ENCODE measurements around the gene TNFRSF9.

Gene TNFRSF9

GRCh38 chr1:7916501-7916830 lies 24.2 kb downstream of the TNFRSF9 start:
- DNase-seq (ENCODE audit: low spot score): no peak

- DNase-seq (ENCODE audit: low spot score): peak; percentile 28
Measured at GRCh38 chr1:7915826-7916500, 24.7 kb downstream of the TNFRSF9 start.

DNA sequence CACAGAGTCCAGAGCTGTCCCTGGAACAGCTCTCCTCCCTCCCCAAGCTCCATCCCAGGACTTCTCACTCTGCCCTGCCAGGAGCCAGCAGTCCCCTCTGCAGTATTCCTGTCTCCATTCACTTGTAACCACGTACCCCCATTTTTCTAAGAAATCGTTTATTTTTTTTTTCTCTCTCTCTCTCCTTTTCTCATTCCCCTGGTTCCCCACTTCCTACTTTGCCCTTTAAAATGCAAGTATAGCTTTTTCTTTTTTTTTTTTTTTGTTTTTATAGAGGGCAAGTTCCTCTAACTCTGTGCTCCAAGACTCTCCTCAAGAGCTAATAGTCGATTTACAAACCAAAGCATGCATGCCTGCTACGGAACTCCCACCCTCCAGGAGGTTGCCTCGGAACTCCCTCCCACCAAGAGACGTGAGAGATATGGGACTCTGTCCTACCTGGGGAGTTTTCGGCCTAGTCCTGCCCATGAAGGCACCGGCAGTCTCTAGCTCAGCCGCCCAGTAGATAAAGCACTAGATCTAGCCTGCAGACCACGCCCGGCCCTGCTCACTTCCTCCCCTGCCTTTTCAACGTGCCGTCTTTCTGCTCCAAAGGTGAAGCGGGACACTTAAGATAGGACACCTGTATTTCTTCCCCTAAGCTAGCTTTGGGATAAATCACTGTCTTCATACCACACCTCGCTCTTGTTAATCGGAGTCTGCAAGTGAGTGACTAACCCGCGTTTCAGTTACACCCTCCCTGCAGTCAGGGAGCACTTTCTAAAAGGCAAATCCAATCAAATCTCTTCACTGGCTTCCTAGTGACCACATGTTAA lies 27.7 kb downstream of the TNFRSF9 start:
- DNase-seq (ENCODE audit: low spot score): no peak

- no peak for DNase-seq (ENCODE audit: low spot score)
Measured at GRCh38 chr1:7912145-7912544, 28.5 kb downstream of the TNFRSF9 start.

DNA sequence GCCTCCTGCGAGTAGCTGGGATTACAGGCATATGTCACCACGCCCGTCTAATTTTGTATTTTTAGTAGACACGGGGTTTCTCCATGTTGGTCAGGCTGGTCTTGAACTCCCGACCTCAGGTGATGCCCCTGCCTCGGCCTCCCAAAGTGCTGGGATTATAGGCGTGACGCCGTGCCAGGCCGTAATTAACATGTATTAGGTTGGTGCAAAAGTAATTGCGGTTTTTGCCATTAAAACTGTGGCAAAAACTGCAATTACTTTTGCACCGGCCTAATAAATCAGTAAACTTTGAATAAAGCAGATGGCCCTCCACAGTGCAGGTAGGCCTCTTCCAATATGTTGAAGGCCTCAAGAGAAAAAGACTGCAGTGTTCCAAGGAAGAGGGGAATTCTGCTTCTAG lies 35.4 kb downstream of the TNFRSF9 start:
- no peak for DNase-seq (ENCODE audit: low spot score)

- DNase-seq (ENCODE audit: low spot score): peak; percentile 67
Measured at GRCh38 chr1:7902478-7903085, 38.1 kb downstream of the TNFRSF9 start.

DNA sequence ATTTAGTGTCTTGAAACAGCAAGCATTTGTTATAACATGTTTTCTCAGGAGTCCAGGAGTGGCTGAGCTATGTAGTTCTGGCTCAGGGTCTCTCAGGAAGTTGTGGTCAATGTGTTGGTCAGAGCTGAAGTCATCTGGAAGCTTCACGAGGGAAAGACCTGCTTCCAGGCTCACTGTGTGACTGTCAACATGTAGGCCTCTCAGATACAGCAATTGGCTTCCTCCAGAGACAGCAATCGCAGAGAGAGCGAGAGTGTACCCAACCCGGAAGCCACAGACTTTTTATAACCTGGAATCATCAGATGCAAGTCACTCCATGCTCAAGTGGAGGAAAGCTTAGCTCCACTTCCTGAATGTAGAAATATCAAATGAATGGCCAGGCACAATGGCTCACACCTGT lies 40.9 kb downstream of the TNFRSF9 start:
- no peak for DNase-seq (ENCODE audit: low spot score)

GRCh38 chr1:7898962-7899361 lies 41.7 kb downstream of the TNFRSF9 start:
- no peak for DNase-seq (ENCODE audit: low spot score)

DNA sequence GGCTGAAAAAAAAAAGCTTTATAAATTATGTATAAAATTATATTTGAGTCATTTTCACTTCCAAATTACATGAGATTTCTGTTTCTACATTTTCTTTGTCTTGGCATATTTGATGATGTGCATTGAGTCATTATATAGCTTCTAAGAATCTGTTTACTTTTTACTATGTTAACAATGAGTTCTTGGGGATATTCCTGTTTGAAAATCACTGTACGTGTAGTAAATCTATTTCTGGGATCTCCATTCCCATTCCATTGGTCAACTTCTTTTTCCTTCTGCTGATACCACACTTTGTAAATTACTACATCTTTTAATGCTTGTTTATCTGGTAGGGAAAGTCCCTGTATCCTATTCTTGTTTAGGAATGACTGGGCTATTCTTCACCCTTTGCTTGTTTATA lies 43.6 kb downstream of the TNFRSF9 start:
- DNase-seq (ENCODE audit: low spot score): no peak

GRCh38 chr1:7893529-7894180 lies 47.0 kb downstream of the TNFRSF9 start:
- no peak for DNase-seq (ENCODE audit: low spot score)

- DNase-seq (ENCODE audit: low spot score): no peak
Measured at GRCh38 chr1:7891804-7892203, 48.8 kb downstream of the TNFRSF9 start.

GRCh38 chr1:7890853-7891252 lies 49.8 kb downstream of the TNFRSF9 start:
- DNase-seq (ENCODE audit: low spot score): no peak

DNA sequence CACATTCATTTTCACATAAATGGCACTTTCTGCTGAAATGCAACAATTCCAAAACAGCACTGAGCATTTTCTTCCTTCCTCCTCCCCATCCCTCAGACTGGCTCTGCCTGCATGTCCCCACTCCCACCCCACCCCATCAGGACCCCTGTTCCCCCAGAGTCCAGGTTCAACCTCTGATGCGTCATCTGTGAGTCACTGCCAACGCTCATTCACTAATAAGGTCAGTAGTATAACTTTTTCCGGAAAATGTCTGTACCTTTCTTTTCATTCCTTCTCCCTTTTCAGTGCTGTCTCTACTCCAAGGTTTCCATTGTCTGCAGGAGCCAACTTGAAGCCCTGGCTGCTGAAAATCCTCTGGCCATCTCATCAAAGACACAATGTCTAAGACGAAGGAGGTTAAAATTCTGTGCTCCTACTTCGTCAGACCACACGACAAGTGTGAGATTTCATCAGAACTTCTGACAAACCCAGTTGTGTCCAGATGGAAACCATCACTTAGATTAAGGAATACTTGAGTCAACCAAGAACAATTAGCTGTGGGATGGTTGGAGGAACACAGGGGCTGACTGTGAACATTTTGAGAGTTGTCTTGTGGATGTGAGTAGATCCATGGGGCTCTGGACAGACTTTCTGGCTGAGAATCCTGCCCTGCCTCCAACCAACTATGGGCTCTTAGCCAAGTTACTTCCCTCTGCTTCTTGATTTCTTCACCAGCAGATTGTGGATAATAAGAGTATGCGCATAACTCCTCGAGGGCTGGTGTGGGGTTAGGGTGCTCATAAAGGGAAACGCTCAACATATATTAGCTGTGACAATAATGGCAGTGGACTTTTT lies 52.2 kb downstream of the TNFRSF9 start:
- DNase-seq (ENCODE audit: low spot score): no peak

GRCh38 chr1:7886405-7886745 lies 54.3 kb downstream of the TNFRSF9 start:
- no peak for DNase-seq (ENCODE audit: low spot score)

- no peak for DNase-seq (ENCODE audit: low spot score)
Measured at GRCh38 chr1:7885513-7886404, 54.9 kb downstream of the TNFRSF9 start.

DNA sequence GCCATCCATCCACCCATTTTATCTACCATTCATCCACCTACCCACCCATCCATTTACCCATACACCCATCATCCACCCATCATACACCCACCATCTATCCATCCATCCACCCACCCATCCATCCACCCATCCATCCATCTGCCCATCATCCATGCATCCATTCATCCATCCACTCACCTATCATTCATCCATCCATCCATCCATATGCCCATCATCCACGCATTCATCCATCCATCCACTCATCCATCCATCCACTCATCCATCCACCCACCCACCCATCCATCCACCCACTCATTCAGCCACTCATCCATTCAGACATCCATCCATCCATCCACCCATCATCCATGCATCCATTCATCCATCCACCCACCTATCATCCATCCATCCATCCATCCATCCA lies 55.9 kb downstream of the TNFRSF9 start:
- DNase-seq (ENCODE audit: low spot score): no peak

- DNase-seq (ENCODE audit: low spot score): no peak
Measured at GRCh38 chr1:7879228-7879627, 61.4 kb downstream of the TNFRSF9 start.

DNA sequence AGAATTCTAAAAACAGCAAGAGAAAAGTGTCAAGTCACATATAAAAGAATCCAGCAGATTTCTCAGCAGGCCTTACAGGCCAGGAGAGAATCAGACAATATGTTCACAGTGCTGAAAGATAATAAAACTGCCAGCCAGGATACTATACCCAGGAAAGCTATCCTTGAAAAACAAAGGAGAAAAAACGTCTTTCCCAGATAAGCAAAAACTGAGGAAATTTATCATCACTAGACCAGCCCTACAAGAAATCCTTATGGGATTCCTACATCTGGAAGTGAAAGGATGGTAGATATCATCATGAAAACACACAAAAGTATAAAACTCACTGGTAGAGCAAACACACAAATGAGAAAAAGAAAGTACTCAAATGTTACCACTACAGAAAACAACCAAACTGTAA lies 62.6 kb downstream of the TNFRSF9 start:
- DNase-seq (ENCODE audit: low spot score): no peak

DNA sequence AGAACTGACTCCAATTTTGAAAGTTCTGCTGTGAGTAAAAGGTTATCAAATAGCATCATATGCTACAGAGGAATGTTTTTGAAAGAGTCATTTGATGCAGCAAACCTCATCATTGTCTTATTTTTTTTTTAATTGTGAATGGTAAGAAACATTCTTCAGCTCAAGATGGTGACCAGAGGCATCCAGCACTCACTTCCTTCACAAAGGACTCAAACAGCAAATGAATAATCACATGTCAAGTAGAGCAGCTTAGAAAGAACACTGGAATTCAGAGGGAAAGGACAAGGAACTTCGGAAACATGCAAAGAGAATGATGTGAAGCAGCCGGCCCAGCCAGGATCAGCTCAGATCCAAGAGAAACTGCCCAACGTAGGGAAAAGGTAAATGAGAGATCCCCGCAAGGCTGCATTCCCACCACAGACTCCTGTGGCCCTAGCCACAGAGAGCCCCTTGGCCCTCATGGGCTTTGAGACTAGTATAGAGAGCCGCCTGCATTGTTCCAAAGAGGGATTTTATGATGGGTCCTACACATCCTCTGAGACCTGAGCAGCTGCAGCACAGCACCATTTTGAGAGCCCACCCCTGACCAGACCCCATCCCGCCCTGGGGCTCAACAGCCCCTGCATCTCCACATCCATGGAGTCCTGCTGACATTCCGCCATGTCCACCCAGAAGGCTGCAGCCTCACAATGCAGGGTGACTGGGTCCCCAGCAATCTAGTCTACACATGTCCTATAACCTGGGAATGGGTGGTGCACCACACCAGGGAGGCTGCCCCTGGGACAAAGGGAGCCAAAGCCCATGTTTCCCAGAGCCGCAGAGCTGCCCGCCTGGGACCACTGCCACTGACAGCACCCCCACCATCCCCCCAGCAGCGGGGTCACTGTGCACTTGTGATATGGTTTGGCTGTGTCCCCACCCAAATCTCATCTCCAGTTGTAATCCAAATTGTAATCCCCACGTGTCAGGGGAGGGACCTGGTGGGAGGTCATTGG lies 66.5 kb downstream of the TNFRSF9 start:
- DNase-seq (ENCODE audit: low spot score): no peak

- no peak for DNase-seq (ENCODE audit: low spot score)
Measured at GRCh38 chr1:7871136-7871535, 69.5 kb downstream of the TNFRSF9 start.
